ENCODE measurements around the gene DOCK2. TPM values are rescaled to one million over a fixed set of nuclear protein-coding genes. Genes with fewer than 3 reads are reported as not detected.
A peak's percentile ranks its signal among the peaks of the same experiment; 100 is the strongest.

The DOCK2 gene
- polyA plus RNA-seq, 1 experiment = 2.0 TPM

DNA sequence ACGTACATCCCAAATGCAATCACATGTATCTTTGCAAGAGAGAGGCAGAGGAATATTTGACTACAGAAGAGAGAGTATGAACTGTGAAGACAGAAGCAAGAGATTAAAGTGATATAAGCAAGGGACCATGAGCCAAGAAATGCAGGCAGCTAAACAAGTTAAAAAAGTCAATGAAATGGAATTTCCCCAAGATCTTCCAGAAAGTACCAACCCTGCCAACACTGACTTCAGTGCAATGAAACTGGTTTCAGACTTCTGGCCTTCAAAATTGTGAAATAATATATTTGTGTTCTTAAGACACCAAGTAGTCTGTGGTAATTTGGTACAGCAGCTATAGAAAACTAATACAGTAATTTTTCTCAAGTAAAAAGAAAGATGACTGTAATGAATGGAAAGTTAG lies 489.6 kb downstream of the DOCK2 start:
- no peak for DNase-seq (ENCODE audit: low read depth)
- CTCF ChIA-PET = no interaction called here
- POLR2A ChIA-PET = no interaction called here
- no peaks in the 10 kb centered on the region for H3K27me3 ChIP-seq (ENCODE audit: control insufficient read depth, insufficient read depth, low read length)
- TF ChIP-seq, protein P1, sequence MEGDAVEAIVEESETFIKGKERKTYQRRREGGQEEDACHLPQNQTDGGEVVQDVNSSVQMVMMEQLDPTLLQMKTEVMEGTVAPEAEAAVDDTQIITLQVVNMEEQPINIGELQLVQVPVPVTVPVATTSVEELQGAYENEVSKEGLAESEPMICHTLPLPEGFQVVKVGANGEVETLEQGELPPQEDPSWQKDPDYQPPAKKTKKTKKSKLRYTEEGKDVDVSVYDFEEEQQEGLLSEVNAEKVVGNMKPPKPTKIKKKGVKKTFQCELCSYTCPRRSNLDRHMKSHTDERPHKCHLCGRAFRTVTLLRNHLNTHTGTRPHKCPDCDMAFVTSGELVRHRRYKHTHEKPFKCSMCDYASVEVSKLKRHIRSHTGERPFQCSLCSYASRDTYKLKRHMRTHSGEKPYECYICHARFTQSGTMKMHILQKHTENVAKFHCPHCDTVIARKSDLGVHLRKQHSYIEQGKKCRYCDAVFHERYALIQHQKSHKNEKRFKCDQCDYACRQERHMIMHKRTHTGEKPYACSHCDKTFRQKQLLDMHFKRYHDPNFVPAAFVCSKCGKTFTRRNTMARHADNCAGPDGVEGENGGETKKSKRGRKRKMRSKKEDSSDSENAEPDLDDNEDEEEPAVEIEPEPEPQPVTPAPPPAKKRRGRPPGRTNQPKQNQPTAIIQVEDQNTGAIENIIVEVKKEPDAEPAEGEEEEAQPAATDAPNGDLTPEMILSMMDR (IDR thresholded peaks at IDR 0.05; ENCODE audit: insufficient read depth, low read depth, low read length) = no peak
- H3K36me3 ChIP-seq (ENCODE audit: control insufficient read depth, insufficient read depth, low read length) = no peaks in the 10 kb centered on the region
- no peak overlapping the region for H3K4me3 ChIP-seq (ENCODE audit: low read depth, low read length)

DNA sequence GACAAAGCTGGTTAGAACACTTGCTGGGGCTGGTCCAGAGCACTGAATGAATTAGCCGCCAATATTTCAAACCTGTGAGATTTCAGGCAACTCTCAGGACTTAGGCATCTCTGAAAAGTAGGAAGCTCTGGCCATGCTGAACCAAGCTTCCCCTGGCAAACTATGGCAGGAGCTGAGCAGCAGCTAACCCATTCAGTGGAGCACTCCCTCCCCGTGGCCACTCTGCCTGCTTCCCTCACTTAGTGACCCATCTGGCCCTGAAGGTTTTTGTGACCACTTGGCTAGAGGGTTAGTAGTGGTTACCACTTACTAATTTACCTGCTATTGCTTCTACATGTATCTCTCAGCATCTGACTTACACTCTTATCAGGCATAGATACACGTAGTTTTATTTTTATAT lies 494.2 kb downstream of the DOCK2 start:
- ChIA-PET POLR2A (no interaction called here), CTCF (no interaction called here)
- H3K4me3 ChIP-seq (ENCODE audit: low read depth, low read length) = no peak overlapping the region
- no peak for DNase-seq (ENCODE audit: low read depth)
- H3K27me3 ChIP-seq (ENCODE audit: control insufficient read depth, insufficient read depth, low read length) = no peaks in the 10 kb centered on the region
- TF ChIP-seq, protein P1 (IDR thresholded peaks at IDR 0.05; ENCODE audit: insufficient read depth, low read depth, low read length) = no peak
- no peaks in the 10 kb centered on the region for H3K36me3 ChIP-seq (ENCODE audit: control insufficient read depth, insufficient read depth, low read length)

DNA sequence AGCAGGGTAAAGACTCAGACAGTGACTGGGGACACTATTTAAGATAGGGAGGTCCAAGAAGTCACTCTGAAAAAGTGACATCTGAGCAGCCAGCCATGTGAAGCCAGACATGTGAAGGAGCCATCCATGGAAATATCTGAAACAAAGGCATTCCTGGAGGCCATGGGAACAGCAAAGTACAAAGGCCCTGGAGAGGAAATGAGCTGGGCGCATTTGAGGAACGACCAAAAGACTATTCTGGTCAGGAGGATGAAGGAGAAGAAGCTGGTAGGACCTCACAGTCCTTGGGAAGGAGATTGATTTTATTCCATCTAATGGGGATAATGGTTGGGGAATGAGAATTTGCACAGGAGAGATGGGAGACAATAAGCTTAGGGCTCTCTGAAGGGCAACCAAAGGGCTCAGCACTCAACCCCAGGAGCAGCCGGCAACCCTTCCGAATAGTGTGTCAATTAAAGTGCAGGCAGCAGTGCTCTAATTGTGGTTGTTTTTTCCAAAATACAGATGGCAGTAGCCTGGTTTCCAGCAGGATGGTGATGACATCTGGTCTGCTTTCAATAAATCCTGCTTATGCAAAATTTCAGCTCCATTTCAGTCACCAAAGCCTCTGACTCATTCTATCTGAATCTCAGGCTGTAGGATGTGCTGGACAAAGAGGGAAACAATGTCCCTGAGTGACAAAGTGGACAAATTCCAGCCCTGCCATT lies 495.3 kb downstream of the DOCK2 start:
- no peak overlapping the region for H3K4me3 ChIP-seq (ENCODE audit: low read depth, low read length)
- DNase-seq (ENCODE audit: low read depth) = peak; percentile 19
- CTCF ChIA-PET = interaction anchor here (0.6 to 0.8 kb wide), 2 partner anchors 16 to 35 kb away, joined by 3 read pairs; no protein-coding TSS in a partner anchor
- H3K27me3 ChIP-seq (ENCODE audit: control insufficient read depth, insufficient read depth, low read length) = no peaks in the 10 kb centered on the region
- POLR2A ChIA-PET = no interaction called here
- TF ChIP-seq, protein P1 (IDR thresholded peaks at IDR 0.05; ENCODE audit: insufficient read depth, low read depth, low read length) = no peak
- H3K36me3 ChIP-seq (ENCODE audit: control insufficient read depth, insufficient read depth, low read length) = no peaks in the 10 kb centered on the region

Small RNA genes within 50 kb of the gene (small RNA-seq; reads per million reads assigned to genes)
- not detected for gene MIR378E (ENCODE audit: insufficient read length, low read depth, low replicate concordance)

Other genes starting within 250 kb of the DOCK2 start
- gene SPDL1, start 53.5 kb upstream of the DOCK2 start, polyA plus RNA-seq (2011; rRNA removed) = 35.4 and 39.2 TPM in 2 replicates